ENCODE measurements around the gene SOX18. TPM values are rescaled to one million over a fixed set of nuclear protein-coding genes. Genes with fewer than 3 reads are reported as not detected.
A peak's percentile ranks its signal among the peaks of the same experiment; 100 is the strongest.

Gene SOX18
- total and polyA plus RNA-seq, 2 of the 8 experiments (the other 6 are each of a cell fraction or from before 2014, with no cell fraction given), result 0.09 TPM; not detected in 1

DNA sequence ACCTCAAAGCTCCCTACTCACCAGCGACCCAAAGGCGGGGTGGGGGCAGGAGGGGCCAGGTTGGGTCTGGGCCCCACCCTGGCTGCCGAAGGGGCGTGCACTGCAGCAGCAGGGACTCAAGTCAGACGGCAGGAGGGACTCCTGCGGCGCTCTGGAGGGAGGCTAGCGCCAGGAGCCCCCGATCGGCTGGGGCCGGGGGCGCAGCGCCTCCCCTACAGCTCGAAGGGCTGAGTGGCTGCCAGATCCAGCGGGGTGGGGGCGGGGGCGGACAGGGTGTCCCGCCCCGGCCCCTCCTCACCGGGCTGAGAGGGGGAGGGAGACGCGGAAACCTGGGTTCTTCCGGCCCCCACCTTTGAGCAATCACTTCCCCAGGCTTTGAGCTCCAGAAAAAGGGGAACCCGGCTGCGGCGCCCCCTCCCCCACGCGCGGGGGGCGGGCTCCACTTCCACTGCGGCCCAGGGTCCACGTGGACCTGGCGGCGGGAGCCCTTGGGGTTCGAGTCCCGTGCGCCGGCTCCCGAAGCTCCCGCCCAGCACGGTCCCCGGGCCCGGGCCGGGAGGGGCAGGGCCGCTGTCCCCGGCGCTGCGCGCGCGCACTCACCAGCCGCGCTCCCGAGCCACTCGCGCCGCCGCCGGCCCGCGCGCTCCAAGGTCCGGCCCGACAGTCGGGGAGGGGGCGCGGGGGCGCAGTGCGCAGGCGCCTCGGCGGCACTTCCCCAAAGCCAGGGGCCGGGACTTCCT, 30.0 kb upstream of the SOX18 start, which contains the start of gene RGS19:
Gene RGS19, minus strand, starts transcription at position 246 of the 740 bp plus-strand sequence. CDS start 2,632 bp downstream, outside the sequence.
- POLR2A ChIA-PET (ENCODE audit: partially characterized antibody), result interaction anchor here (0.6 to 4.6 kb wide), 6 partner anchors 12 to 213 kb away, joined by 3 to 27 read pairs (median 4); partner anchors contain the start of gene TCEA2
- H4K8ac ChIP-seq (ENCODE audit: extremely low read depth, insufficient read depth, low read length), result peak within 1 kb of the TSS; percentile 75
- WGBS, 2 experiments (ENCODE audit: extremely low coverage in 1 of 2, insufficient coverage in 1 of 2, insufficient read length in 1 of 2, insufficient replicate concordance in 2 of 2, low coverage in 1 of 2, low lambda C conversion rate in 2 of 2, missing lambda C conversion rate in 1 of 2), result 1% methylated on average over 22 of the region's 73 CpGs; no CpG with 5 or more reads in 1 of the 2 experiments
- no peaks in the 10 kb centered on the region for H3K79me2 ChIP-seq (ENCODE audit: control insufficient read depth in 1 of 2, insufficient read depth in 2 of 2, low read length in 2 of 2)
- H2AFZ ChIP-seq (ENCODE audit: low read length), result peak within 1 kb of the TSS; percentile 94; the same call in 1 of the 2 replicates
- H3K36me3 ChIP-seq (ENCODE audit: control insufficient read depth in 2 of 4, insufficient read depth in 4 of 4, low read length in 3 of 4), result no peaks in the 10 kb centered on the region
- no peak within 1 kb of the TSS for H3K23ac ChIP-seq (ENCODE audit: insufficient read length)
- DNase-seq (ENCODE audit: low read depth in 1 of 2, low spot score in 2 of 2) (peak in 1 of 2 experiments; percentile 86), FAIRE-seq (no peak)
- peaks cover 2 to 36% (median 29%) of the 10 kb centered on the region in 4 experiments for H3K27me3 ChIP-seq (replicated peaks in 1 of 4; ENCODE audit: control insufficient read depth in 3 of 4, extremely low read depth in 1 of 4, insufficient read depth in 3 of 4, low read length in 3 of 4)
- peak within 1 kb of the TSS; percentile 25 for H3K56ac ChIP-seq (replicated peaks; ENCODE audit: insufficient read length, low read depth, low read length)
- no peak within 1 kb of the TSS for H3K14ac ChIP-seq (ENCODE audit: insufficient read length)
- H3K79me1 ChIP-seq (ENCODE audit: low read depth, low read length), result no peaks in the 10 kb centered on the region
- H2AK5ac ChIP-seq (ENCODE audit: low read depth, low read length), result no peak within 1 kb of the TSS
- peak within 1 kb of the TSS; percentile 60 to 92 (median 71) for H3K4me3 ChIP-seq (ENCODE audit: extremely low read depth in 1 of 4, insufficient read depth in 2 of 4, low read depth in 3 of 4, low read length in 4 of 4)
- H2BK15ac ChIP-seq (ENCODE audit: low read length), result no peak within 1 kb of the TSS
- H2BK20ac ChIP-seq (ENCODE audit: low read length), result no peak within 1 kb of the TSS
- H3K23me2 ChIP-seq (ENCODE audit: low read depth, low read length), result peaks cover 22% of the 10 kb centered on the region; the same call in 1 of the 2 replicates
- H2BK5ac ChIP-seq (ENCODE audit: low read depth, low read length), result peak within 1 kb of the TSS; percentile 44; the same call in 1 of the 2 replicates
- CTCF ChIA-PET (ENCODE audit: partially characterized antibody), result interaction anchor here (1.5 to 13.0 kb wide), 7 partner anchors 10 to 39 kb away, joined by 4 to 144 read pairs (median 17); partner anchors contain the start of genes SOX18 and TCEA2
- peak within 1 kb of the TSS; percentile 93 for H3K18ac ChIP-seq (ENCODE audit: extremely low read depth, low read length)
- no peak within 1 kb of the TSS for H4K91ac ChIP-seq (replicated peaks; ENCODE audit: insufficient read length, low read length)
- peak within 1 kb of the TSS; percentile 73 for H3K4ac ChIP-seq (replicated peaks; ENCODE audit: insufficient read length, low read depth, low read length)
- peak within 1 kb of the TSS in 2 of 4 experiments; percentile 18 to 61; a peak in 4 of 7 replicates for H3K9ac ChIP-seq (replicated peaks in 1 of 4; ENCODE audit: extremely low read depth in 1 of 4, low read depth in 3 of 4, low read length in 3 of 4)
- H4K20me1 ChIP-seq (replicated peaks in 1 of 2; ENCODE audit: control insufficient read depth in 1 of 2, insufficient read depth in 2 of 2, low read length in 2 of 2), result peaks cover 0 to under 1% of the 10 kb centered on the region in 2 experiments
- H3K4me1 ChIP-seq (replicated peaks in 1 of 4; ENCODE audit: control insufficient read depth in 3 of 4, insufficient read depth in 4 of 4, low read length in 3 of 4), result peaks cover 0 to 35% (median 18%) of the 10 kb centered on the region in 4 experiments; a peak in 6 of 7 replicates
- H4K5ac ChIP-seq (ENCODE audit: insufficient read length, low read depth, low read length), result peak within 1 kb of the TSS; percentile 36
- no peak within 1 kb of the TSS; the same call in 1 of the 2 replicates for H3K27ac ChIP-seq (ENCODE audit: low read depth, low read length)
- H2BK120ac ChIP-seq (replicated peaks; ENCODE audit: low read depth, low read length), result no peak within 1 kb of the TSS
- H3K4me2 ChIP-seq (ENCODE audit: insufficient read depth in 1 of 2, low read depth in 2 of 2, low read length in 2 of 2), result peak within 1 kb of the TSS; percentile 78 to 94
- peak within 1 kb of the TSS; percentile 80; the same call in 1 of the 2 replicates for H2BK12ac ChIP-seq (ENCODE audit: low read depth, low read length)
- H3K9me3 ChIP-seq (ENCODE audit: insufficient read depth in 2 of 2, low read depth in 1 of 2, low read length in 1 of 2), result no peaks in the 10 kb centered on the region
- no peak for TF ChIP-seq TAF1 (IDR thresholded peaks at IDR 0.05; ENCODE audit: low read depth, low read length)
- no peak for TF ChIP-seq SIRT6 (IDR thresholded peaks at IDR 0.05; ENCODE audit: low read length)
- no peak for TF ChIP-seq FOSL1 (IDR thresholded peaks at IDR 0.05; ENCODE audit: insufficient read depth, low read depth, low read length)
- peak; percentile 92 for TF ChIP-seq KDM1A (IDR thresholded peaks at IDR 0.05; ENCODE audit: borderline replicate concordance, low read length)
- TF ChIP-seq CREB1 (IDR thresholded peaks at IDR 0.05), result no peak
- TF ChIP-seq BACH1 (IDR thresholded peaks at IDR 0.05; ENCODE audit: low read length), result peak; percentile 23; the same call in 1 of the 2 replicates
- peak; percentile 39 for TF ChIP-seq PHF8 (conservative IDR thresholded peaks at IDR 0.05; ENCODE audit: low read depth, low read length)

Data from H1 (cell line).